ENCODE results near the gene AP1S2.

Gene AP1S2

DNA sequence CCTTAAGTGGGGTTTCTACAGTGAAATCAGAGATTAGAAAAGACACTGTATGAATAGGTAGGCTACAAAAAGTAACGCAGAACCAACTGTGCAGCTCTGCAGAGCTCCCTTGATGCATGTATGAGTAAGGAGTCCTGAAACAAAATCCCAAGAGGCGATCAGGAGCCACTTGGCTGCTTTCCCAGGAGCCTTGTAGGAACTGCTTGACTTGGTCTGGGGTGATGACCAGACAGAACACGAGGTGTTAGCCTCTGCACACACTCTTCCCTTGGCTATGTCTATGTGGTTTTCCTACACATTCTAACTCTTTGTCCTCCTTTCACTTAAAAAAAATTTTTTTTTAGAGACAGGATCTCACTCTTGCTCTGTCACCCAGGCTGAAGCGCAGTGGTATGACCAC, 22.8 kb upstream of the AP1S2 start:
- TF ChIP-seq EZH2 (IDR thresholded peaks at IDR 0.05; ENCODE audit: borderline replicate concordance, low read length) = no peak
- TF ChIP-seq, protein P1, sequence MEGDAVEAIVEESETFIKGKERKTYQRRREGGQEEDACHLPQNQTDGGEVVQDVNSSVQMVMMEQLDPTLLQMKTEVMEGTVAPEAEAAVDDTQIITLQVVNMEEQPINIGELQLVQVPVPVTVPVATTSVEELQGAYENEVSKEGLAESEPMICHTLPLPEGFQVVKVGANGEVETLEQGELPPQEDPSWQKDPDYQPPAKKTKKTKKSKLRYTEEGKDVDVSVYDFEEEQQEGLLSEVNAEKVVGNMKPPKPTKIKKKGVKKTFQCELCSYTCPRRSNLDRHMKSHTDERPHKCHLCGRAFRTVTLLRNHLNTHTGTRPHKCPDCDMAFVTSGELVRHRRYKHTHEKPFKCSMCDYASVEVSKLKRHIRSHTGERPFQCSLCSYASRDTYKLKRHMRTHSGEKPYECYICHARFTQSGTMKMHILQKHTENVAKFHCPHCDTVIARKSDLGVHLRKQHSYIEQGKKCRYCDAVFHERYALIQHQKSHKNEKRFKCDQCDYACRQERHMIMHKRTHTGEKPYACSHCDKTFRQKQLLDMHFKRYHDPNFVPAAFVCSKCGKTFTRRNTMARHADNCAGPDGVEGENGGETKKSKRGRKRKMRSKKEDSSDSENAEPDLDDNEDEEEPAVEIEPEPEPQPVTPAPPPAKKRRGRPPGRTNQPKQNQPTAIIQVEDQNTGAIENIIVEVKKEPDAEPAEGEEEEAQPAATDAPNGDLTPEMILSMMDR (IDR thresholded peaks at IDR 0.05; ENCODE audit: low read length) = no peak
- H2AFZ ChIP-seq (ENCODE audit: low read length) = no peak overlapping the region
- no peaks in the 10 kb centered on the region for H3K9me2 ChIP-seq (ENCODE audit: low read depth, low read length)
- no peaks in the 10 kb centered on the region for H4K20me1 ChIP-seq (ENCODE audit: insufficient read depth, low read length)
- no peaks in the 10 kb centered on the region for H3F3A ChIP-seq (ENCODE audit: insufficient read depth, low read length)
- no peak overlapping the region for H3K4me3 ChIP-seq (ENCODE audit: low read depth, low read length, poor library complexity, severe bottlenecking)
- H3K9me3 ChIP-seq (ENCODE audit: low read length) = no peaks in the 10 kb centered on the region
- no peak overlapping the region for H3K27ac ChIP-seq (ENCODE audit: low read depth, low read length, poor library complexity, severe bottlenecking)
- no peaks in the 10 kb centered on the region for H3K36me3 ChIP-seq (ENCODE audit: insufficient read depth, low read length)
- no peak overlapping the region for H3K9ac ChIP-seq (ENCODE audit: low read length)
- H3K4me2 ChIP-seq (ENCODE audit: low read length) = no peak overlapping the region
- peaks cover 2% of the 10 kb centered on the region for H3K4me1 ChIP-seq (ENCODE audit: insufficient read depth, low read length, severe bottlenecking)
- no peaks in the 10 kb centered on the region for H3K79me2 ChIP-seq (ENCODE audit: insufficient read depth, low read length)
- H3K27me3 ChIP-seq (ENCODE audit: insufficient read depth, low read length) = no peaks in the 10 kb centered on the region

DNA sequence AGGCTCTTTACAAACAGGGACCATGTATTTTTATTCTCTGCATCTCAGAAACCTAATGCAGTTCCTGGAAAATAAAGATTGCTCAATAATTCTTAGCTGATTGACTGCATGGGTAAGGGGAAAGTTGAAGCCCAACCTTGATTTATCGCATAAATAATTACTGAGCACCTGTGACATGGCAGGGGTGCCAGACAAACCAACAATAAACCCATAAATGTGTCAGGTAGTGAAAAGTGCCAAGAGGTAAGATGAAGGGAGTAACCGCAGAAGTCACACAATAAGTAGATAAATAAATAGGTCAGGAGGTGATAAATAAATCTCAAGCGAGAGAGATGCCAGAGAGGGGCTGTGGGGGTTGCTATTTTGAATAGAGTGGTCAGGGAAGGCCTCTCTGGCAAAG, 20.1 kb upstream of the AP1S2 start:
- Histone ChIP-seq H3F3A (ENCODE audit: insufficient read depth, low read length) (no peaks in the 10 kb centered on the region), H2AFZ (ENCODE audit: low read length) (no peak overlapping the region), H3K4me3 (ENCODE audit: low read depth, low read length, poor library complexity, severe bottlenecking) (no peak overlapping the region), H3K36me3 (ENCODE audit: insufficient read depth, low read length) (no peaks in the 10 kb centered on the region), H3K9me3 (ENCODE audit: low read length) (no peaks in the 10 kb centered on the region), H3K27ac (ENCODE audit: low read depth, low read length, poor library complexity, severe bottlenecking) (no peak overlapping the region), H3K9ac (ENCODE audit: low read length) (no peak overlapping the region), H3K9me2 (ENCODE audit: low read depth, low read length) (no peaks in the 10 kb centered on the region), H3K4me1 (ENCODE audit: insufficient read depth, low read length, severe bottlenecking) (no peaks in the 10 kb centered on the region), H3K79me2 (ENCODE audit: insufficient read depth, low read length) (no peaks in the 10 kb centered on the region), H3K4me2 (ENCODE audit: low read length) (no peak overlapping the region), H3K27me3 (ENCODE audit: insufficient read depth, low read length) (no peaks in the 10 kb centered on the region), H4K20me1 (ENCODE audit: insufficient read depth, low read length) (no peaks in the 10 kb centered on the region)
- TF ChIP-seq, protein P1 (IDR thresholded peaks at IDR 0.05; ENCODE audit: low read length) = no peak
- TF ChIP-seq EZH2 (IDR thresholded peaks at IDR 0.05; ENCODE audit: borderline replicate concordance, low read length) = no peak

DNA sequence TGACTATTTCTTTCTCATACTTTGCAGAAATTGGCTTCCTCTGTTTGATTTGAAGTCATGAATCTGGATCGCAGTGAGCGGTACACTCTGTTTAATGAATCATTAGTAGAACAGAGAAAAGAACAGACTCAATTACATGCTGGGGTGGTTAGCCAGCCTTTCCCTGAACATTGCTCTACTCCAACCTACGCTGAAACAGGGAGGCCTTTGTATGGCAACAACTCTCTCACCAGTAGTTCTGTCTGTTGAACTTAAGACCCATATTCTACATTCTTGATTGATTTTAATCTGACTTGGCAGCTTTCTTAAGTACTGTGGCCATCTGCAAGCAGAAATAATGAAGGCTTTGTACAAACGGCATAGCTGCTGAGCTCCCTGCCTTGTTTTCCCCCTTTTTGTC, 19.0 kb upstream of the AP1S2 start:
- TF ChIP-seq EZH2 (IDR thresholded peaks at IDR 0.05; ENCODE audit: borderline replicate concordance, low read length) = no peak
- TF ChIP-seq, protein P1 (IDR thresholded peaks at IDR 0.05; ENCODE audit: low read length) = no peak
- Histone ChIP-seq H3K27me3 (ENCODE audit: insufficient read depth, low read length) (no peaks in the 10 kb centered on the region), H3K9me3 (ENCODE audit: low read length) (no peaks in the 10 kb centered on the region), H3K27ac (ENCODE audit: low read depth, low read length, poor library complexity, severe bottlenecking) (no peak overlapping the region), H3K4me1 (ENCODE audit: insufficient read depth, low read length, severe bottlenecking) (no peaks in the 10 kb centered on the region), H3F3A (ENCODE audit: insufficient read depth, low read length) (no peaks in the 10 kb centered on the region), H2AFZ (ENCODE audit: low read length) (no peak overlapping the region), H3K9me2 (ENCODE audit: low read depth, low read length) (no peaks in the 10 kb centered on the region), H3K36me3 (ENCODE audit: insufficient read depth, low read length) (no peaks in the 10 kb centered on the region), H3K4me3 (ENCODE audit: low read depth, low read length, poor library complexity, severe bottlenecking) (no peak overlapping the region), H3K4me2 (ENCODE audit: low read length) (no peak overlapping the region), H3K79me2 (ENCODE audit: insufficient read depth, low read length) (no peaks in the 10 kb centered on the region), H4K20me1 (ENCODE audit: insufficient read depth, low read length) (no peaks in the 10 kb centered on the region), H3K9ac (ENCODE audit: low read length) (no peak overlapping the region)
